DOHH2 (cell line): Measurements from ENCODE around the gene NOC2L.

ENCODE experiments used
- CTCF ChIP-seq: fragments of 200-600 bp; sonication (generic); IDR thresholded peaks from one replicate; pipeline ENCODE4 v1.5.1; 2014; ENCODE audit warnings: antibody characterized with exemption, mild to moderate bottlenecking, low read depth, low read length; ENCODE audit not compliant: poor library complexity, severe bottlenecking
- EZH2phosphoT487 ChIP-seq: fragments of 200-600 bp; sonication (generic); IDR thresholded peaks from 2 replicates; pipeline ENCODE4 v1.6.1; 2017; ENCODE audit warnings: borderline replicate concordance, mild to moderate bottlenecking, antibody characterized with exemption, low read length, moderate library complexity, mixed read lengths

GRCh38 chr1:952201-952600, 6.9 kb downstream of the NOC2L start:
- TF ChIP-seq EZH2phosphoT487 (no peak), CTCF (no peak)
